NCI-H1092 treated with DMSO at 0.1 percent for 48 hours (cell line): ENCODE results near the gene SCN5A.

Experiments used
- DNase-seq: peaks from one replicate; lab custom pipeline; 2025; lab: John Stamatoyannopoulos, UW

Gene SCN5A

DNA sequence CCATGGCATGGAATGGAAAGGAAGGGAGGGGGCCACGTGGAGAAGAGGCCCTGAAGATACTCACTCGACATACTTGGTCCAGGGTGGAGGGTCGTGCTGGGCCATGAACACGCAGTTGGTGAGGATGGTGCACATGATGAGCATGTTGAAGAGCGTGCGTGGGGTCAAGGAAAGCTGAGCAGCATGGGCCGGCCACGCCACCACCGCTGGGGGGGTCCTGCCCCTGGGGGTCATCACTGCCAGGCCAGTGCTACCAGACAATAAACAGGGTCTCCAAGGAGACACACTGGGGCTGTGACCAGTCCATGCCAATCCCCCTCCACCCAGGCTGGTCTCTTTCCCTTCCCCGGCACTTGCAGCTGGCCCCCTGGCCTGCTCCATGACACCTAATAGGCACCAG lies 27.2 kb downstream of the SCN5A start:
- no peak for DNase-seq

DNA sequence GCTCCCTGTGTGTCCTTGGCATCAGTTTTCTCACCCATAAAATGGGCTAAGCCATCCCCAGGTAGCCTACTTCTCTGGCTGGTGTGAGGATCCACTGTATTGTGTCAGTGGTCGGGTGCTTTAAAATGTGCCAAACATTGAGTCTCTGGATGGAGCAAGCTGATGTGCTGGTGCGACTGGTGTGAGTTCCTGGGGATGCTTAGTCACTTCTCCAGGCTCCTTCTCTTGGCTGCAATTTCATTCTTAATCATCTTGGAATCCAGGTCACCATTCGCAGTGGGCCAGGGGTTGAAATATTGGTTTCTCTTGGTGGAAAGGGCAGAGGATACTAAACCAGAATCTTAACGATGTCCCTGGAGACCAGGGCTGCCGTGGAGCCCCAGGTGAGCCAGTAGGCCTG lies 29.3 kb downstream of the SCN5A start:
- no peak for DNase-seq

DNA sequence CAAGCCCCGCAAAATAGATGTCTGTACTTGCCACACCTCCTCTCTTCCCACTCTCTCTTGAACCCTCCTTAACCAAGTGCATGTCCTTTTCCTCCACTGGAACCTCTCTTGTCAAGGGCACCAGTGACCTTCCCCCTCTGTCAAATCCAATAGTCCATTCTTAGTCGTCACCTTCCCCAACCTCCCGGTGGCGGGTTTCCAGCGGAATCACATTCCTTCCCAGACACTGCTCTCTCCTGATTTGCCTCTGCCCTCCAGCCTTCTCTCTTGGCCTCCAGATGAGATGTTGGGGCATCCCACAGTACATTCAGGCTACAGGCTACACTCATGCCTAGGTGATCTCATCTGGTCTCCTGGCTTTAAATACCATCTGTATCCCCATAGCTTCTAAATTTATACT lies 31.1 kb downstream of the SCN5A start:
- no peak for DNase-seq

DNA sequence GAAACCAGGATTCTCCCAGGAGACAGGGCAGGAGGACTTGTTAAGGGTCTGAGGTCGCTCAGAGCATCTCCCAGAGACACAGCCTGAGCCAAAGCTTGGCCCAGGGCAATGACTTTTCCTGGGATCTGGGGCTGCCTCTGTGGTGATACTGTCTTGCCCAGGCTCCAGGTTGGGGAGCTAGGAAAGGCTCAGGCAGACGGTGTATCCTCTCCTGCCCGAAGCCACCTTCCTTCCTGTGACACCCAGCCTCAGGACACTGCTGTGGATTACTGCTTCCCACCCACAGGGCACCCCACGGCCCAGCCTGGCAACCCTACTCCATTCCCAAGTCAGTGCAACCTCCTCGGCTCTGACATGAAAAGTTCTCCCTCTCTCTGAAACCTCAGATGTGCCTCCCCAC lies 31.9 kb downstream of the SCN5A start:
- DNase-seq: no peak

DNA sequence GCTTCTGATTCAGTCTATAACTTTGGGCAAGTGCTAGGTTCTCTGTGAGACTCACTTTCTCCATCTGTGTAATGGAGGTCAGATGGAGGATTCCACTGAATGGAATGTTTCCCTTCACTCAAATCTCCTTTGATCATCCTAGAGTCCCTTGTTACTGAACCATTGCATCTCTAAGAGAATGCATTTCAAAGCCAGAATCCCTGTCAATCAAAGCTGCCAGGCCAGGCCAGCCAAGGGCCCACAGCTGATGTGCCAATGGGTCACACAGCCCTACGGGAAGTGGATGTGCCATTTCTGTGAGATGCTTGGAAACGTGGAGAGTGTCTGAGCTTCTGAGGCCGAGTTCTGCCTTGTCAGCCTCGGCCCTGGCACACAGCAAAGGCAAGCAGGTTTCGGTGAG lies 32.4 kb downstream of the SCN5A start:
- no peak for DNase-seq

DNA sequence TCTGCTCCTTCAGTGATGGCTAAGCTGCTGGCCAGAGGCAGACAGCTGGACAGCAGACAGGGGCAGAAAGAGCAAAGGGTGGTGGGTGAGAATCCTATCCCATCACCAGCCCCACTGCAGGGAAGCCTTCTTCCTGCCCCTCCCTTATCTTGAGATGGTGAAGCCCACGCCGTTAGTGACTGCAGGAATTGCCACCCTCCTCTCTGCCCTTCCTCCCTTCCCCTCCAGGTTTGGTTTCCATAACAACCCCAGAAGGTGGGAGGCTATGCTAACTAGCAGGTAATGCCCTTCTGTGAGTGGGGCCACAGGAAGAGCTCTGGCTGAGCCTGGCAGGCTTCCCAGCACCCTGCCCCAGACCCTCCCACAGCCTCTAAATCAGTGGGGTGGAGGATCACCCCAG lies 32.8 kb downstream of the SCN5A start:
- DNase-seq: no peak

DNA sequence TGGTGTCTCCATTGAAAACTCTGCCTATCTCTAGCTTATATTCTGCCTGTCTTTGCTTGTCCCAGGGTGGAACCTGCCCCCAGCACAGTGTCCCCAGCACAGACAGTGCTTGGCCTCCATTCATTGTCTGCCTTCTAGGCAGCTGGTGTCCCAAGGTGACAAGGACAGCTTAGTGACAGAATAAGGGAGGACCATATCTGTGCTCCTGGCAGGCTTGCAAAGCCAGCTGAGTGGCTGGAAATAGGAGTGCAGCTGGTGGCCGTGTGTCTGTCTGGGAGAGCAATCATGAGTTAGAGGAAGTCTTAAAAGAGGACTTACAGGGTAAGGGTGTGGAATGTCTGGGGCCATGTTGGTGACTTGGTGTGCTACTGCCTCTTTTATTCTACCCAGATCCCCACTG lies 33.4 kb downstream of the SCN5A start:
- no peak for DNase-seq

DNA sequence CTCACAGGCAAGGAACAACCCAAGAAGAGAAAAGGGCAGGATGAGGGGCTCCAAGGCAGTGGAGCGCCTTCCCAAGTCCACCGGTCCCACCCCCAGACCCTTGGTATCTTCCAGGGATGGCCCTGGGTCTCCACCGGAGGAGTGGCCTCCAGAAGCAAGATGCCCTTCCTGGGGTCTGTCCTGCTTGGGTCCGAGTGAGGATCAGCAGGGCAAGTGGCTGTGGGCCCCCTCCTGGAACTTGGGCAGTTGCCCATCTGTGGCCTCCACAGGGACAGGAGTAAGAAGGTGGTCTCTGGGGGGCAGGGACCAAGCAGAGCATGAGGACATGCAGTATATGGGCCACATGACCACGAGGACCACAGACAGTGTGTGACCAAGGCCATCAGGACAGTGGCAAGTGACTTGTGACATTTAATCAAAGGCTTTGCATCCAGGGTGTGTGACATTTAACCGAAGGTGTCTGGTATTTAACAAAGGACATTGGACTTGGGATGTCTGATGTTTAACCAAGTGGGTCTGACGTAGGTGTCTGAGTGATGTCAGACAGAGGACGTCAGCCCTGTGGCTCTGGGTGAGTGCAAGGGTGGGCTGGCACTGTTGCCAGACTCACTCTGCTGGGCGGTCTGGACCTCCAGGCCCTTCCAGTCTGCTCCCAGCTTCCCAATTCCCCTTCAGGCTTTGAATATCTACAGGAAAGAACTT lies 34.7 kb downstream of the SCN5A start:
- no peak for DNase-seq

DNA sequence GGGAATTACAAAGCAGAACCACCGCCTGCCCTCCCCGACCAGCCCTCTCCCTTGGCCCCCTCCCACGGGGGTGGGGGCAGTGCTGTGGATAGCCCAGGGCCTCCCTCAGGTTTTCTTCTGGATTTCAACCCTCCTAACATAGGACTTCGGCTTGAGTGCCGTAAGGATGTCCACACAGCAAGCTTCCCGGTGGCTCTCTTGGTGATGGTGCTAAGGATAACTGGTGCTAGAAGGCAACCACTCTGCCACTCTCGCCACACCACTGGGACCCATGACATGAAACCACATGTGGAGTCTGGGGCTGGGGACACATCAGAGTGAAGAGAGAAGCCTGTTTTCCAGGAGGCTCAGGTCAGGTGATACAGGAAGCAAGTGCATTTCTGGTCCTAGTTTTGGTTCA lies 35.4 kb downstream of the SCN5A start:
- no peak for DNase-seq

DNA sequence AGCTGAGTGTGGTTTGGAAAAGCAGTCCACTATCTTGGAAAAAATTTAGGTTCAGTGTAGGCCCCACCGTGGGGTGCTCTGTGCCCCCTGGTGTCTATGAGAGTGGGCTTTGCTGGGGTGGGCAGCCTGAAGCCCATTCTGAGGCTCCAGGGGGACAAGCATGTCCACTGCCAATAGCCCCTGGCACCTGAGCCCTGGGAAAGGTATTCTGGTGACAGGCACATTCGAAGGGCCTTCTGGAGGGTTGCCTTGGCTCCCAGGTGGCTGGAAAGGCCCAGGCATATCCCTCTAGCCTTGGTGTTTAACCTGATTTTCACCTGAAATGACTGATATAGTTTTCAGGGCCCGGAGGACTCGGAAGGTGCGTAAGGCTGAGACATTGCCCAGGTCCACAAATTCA lies 36.1 kb downstream of the SCN5A start:
- DNase-seq: no peak

DNA sequence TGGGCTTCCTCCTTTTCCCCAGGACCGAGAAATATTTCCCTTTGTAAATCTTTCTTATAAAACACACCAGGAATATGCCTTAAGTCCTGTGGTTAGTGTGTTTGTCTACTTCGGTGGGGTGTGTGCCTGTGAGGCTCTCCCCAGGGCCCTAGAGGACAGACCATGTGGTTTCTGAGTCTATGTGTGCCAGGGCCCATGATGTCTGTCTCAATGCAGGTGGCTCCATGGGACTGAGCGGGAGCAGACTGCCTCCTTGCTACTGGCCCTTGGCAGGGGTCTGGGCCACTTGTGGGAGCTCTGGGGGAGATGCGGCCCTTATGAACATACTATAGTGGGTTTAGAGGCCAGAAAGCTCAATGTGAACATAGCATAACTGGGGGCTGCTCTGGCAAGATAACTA lies 37.6 kb downstream of the SCN5A start:
- DNase-seq: no peak

DNA sequence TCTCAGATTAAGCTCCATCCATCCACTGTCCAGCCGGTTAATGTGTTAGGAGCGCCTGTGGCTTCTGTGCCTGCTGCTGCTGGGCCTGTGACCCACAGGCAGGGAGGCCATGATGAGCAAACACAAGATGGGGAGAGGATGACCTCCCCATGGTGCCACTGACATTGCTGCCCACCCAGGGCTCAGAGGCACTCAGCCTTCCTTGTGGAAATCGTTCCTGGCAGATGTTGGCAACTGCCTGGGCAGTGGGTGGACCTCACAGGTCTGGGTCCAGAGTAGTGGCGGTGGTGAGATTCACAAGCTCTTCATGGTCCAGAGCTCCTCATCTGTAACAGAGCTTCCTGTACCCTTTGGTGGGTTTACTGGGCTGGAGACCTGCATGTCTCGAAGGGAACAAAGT lies 38.6 kb downstream of the SCN5A start:
- no peak for DNase-seq

DNA sequence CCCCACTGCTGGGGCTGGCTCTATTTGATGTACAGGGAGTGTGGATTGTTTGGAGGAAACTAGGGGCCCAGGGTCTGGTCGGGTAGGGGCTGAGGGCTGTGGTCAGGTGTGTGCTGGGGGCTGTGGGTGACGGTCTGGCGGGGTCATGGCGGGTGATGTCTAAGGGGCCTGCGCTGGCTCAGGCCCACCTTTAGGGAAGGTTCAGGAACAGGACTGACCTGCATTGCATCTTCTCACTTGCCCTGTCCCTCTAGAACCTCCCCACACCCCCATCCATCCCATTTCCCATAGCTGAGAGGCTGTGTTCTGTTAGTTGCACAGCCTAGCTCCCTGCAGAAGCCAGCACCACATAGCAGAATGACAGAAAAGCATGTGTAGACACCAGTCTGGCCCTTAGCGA lies 39.1 kb downstream of the SCN5A start:
- no peak for DNase-seq

DNA sequence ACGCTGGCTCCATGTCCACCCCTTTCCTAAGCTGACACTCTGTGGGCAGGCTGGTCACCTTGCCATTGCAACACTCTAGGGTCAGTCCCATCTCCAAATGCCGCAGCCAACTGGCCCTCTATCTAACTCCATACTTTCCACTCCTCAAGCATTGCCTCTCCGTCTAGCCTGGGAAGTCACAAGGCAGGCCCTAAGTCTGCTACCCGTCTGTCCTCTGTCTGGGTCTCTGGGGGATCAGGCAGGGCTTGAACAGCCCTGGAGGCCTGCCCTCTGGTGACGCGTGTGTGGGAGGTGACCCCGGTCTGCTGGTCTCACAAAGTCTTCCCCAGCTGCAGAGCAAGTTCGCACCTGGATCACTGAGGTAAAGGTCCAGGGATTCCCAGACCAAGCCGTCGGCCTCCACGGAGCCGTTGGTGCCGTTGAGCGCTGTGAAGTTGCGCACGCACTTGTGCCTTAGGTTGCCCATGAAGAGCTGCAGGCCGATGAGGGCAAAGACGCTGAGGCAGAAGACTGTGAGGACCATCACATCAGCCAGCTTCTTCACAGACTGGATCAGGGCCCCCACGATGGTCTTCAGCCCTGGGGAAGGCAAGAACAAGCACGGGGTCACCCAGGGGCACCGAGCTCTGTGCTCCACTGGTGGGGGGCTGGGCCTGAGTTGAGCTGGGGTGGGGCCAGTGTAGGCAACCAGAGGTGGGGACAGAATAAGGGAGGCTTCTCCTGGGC lies 39.9 kb downstream of the SCN5A start:
- DNase-seq: no peak

DNA sequence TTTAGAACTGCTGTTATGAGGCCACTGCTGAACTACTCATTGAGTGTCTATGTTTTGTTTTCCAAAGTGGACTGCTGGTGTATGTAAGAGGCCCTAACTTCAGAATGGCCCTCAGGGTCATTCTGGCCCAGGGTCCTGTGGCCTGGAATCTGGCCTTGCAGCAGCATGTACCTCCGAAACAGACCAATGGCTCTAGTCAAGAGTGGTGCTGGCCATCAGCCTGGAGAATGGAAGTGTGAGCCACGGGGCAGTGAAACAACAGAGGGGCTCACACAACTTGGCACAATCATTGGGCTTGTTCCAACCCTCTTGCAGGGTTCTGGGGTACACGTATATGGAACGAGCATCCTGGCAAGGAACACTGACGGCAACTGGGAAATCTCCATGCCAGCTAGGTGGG lies 40.5 kb downstream of the SCN5A start:
- DNase-seq: no peak

DNA sequence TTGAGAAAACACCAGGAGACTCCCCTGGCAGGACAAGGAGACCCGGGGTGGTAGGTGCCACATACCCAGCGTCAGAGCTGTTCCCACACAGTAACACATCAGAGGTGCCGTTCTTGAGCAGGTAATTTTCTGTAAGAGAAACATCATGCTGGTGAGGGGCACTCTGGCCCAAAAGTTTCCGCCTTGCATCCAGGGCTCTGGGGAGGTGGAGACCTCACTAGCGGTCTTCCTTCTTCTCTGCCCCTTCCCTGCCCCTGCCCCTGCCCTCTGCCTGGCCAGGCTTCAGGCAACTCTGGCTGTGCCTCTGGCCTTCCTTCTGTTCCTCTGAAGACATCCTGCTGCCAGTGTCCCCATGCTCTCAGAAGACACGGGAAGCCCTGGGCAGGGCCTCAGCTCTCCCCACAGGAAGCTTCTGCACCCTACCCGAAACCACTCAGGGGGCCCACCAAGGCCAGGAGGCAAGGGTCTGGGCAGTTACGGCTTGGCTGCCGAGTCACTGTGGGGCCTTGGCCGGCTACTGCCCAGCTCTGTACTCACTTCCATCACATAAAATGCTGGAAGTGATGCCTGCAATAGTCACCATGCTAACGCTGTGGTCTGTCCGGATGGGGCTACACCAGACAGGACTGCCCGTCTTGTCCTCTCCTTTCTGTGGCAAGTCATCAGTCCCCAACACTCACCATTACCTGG lies 41.3 kb downstream of the SCN5A start:
- no peak for DNase-seq

DNA sequence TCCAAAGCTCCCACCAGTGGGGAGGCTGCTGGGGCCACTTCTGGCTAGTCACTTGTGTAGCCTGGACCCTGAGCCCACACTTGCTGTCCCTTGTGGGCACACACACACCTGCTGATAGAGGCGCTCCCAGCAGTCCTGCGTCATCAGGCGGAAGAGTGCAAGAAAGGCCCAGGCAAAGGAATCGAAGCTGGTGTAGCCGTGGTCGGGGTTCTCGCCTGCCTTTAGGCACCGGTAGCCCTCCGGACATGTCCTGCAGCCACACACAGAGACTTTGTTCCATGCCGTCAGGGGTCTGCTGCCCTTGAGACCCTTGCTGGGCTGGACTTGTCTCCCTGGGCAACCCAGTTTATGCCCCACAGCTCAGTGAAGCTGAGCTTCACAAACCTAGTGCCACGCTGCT lies 42.9 kb downstream of the SCN5A start:
- no peak for DNase-seq

DNA sequence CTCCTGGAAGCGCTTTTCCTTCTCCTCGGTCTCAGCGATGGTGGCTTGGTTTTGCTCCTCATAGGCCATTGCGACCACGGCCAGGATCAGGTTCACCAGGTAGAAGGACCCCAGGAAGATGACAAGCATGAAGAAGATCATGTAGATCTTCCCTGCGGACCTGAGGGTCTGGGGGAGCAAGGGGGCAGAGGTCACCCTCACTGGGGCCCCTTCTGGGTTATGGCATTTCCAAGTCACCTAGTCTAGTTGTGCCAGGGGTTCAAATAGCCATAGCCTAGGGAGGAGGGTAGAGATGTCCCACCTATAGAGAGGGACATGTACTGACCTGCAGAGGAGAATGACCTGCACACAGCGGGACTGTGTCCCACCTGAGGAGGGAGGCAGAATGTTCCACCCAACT lies 43.5 kb downstream of the SCN5A start:
- DNase-seq: no peak

DNA sequence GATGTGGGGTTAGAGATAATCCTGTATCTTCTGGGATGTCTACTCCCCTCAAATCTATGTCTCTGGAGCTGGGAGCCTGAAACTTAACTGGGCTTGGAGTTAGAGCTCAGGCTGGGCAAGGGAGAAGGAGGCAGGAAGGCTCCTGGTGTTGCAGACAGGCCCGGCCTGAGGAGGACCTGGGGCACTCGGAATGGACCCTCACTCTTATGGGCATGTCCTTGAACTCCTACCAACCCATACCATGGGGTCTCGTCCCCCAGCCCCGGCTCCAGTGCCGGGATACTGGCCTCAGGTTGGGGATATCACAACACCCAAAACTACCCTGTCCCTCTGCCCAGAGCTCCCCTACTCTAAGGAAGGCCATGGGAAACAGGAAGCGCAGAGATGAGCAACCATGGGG lies 45.2 kb downstream of the SCN5A start:
- no peak for DNase-seq

DNA sequence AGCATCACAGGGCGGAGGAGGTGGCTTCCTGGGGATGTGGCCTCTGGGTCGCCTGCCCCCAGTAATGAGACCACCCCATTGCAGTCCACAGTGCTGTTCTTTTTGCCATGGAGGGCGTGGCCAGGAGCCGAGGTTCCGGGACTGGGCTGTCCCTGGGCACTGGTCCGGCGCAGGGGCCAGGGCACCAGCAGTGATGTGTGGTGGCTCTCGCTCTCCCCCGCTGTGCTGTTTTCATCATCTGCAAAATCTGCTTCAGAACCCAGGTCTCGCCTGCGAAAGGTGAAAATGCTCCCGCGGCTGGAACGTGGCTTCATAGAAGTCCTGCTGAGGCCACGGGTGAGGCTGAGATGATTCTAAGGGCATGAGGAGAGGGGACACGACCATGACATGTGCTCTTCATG lies 45.8 kb downstream of the SCN5A start:
- no peak for DNase-seq

DNA sequence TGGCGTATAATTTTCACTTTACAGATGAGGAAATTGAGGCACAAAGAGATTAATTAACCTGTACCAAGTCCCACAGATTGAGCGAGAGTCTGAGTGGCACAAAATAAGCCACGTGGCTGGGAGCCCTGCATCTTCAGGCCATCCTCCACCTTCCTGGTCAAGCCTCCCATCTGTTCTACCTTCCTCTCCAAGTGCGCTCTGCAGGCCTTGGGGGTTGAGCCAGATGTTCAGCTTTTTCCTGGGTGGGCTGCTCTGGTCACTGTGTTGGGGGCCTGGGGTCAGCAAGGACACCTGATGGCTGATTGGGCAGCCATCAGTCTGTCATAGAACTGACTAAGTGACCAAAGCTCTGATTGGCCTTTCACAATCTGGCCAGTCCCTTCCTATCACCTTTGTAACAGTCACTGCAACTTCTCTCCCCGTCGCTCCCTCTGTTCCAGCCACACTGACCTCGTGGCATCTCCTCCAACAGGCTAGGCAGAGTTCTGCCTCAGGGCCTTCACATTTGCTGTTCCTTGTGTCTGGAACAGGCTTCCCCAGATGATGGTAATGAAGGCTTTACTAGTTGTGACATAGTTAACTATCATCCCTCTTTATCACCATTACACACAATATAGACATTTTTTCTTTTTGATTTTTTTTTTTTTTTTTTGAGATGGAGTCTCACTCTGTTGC lies 46.8 kb downstream of the SCN5A start:
- no peak for DNase-seq

DNA sequence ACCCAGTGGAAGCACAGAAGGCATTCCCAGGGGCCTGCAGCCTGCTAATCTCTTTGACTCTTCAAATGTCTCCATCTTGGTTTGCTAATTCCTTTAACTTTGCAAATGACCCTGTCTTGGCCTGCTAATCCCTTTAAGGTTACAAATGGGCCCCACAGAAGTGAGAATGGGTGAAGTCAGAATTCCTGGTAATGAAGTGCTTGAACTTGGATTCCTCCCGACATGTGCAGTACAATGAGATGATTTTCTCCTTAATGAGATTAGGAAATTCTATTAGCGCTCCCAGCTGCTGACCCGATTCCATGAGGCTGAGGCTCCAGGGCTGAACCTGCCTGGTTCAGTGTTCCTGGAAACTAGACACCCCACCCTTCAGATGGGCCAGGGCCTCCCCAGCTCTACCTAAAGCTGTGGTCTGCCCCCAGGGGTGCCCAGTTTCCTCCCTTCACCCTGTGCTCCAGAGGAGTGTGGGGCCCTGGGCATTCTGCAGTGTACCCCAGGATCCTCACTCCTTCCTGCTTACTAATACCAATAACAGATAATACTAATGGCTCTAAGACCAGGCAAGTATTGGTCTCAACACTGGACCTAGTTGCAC lies 47.4 kb downstream of the SCN5A start:
- DNase-seq: no peak

DNA sequence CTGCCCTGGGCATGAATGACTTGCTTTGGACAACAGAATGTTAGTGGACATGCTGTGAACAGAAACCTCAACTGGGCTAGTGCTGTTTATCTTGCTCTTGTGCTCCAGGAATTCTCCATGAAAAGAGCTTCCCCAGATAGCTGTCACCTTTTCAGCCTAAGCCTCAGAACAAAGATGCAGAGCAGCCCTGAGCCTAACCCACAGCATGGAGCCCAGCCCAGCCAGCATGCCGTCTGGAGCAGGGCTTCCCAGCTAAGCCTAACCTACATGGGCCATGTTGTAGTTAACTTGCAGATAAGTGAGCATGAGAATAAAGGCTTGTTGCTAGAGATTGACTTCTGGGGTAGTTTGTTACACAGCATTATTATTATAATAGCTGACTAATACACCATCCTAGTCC lies 48.9 kb downstream of the SCN5A start:
- DNase-seq: no peak
